Activated naive CD8-positive, alpha-beta T cell treated with anti-CD3 and anti-CD28 coated beads, Interleukin-2, amount 50 U/mL, for 16 hours (primary cell): Measurements from ENCODE around the gene TOM1L1.

ENCODE experiments used
- DNase-seq: peaks from one replicate; pipeline ENCODE4 v3.0.0-alpha.2; 2020; ENCODE audit warnings: low read depth, low spot score

The TOM1L1 gene

GRCh38 chr17:54947396-54947795 lies 46.7 kb downstream of the TOM1L1 start:
- no peak for DNase-seq

DNA sequence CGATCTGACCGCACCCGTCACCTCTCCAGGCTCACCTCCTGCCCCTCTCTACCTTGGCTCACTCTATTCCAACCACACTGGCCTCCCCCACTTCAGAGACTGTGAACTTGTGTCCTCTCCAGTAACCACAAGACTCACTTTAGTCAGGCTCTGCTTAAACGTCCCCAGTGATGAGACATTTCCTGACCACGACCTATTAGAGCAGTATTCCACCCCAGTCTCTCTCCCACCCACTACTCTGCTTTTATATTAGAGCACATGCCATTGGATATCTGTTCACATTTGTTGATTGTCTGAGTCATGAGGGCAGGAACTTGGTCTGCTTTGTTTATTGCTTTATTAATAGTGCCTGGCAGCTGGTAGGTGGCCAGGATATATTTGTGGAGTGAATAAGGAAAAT lies 47.7 kb downstream of the TOM1L1 start:
- DNase-seq: no peak

DNA sequence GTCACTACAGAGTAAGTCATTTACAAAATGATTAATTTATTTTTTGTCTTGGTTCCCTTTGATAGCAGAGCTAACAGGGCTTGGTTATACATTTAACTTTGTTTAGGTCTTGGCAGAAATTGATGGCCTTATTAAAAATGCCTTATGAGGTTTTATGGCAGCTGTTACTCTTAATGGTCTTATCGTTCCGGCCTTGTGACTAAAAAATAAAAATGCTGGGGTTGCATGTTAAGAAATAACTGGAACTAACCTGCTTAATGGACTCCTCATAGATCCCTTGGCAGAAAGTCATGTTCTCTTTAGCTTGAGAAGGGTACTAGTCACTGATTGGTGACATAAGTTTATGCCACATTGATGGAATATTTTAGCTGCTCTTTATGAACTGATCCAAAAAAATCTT lies 49.5 kb downstream of the TOM1L1 start:
- DNase-seq: no peak

GRCh38 chr17:54951286-54951685 lies 50.6 kb downstream of the TOM1L1 start:
- DNase-seq: no peak

GRCh38 chr17:54956791-54957190 lies 56.1 kb downstream of the TOM1L1 start:
- no peak for DNase-seq

- no peak for DNase-seq
Measured at GRCh38 chr17:54967621-54968261, 67.1 kb downstream of the TOM1L1 start.

- DNase-seq: peak; percentile 86
Measured at GRCh38 chr17:54968262-54968987, 67.8 kb downstream of the TOM1L1 start, which contains the start of the genes COX11 and STXBP4. Gene COX11 (minus strand): TSS chr17:54968654. CDS start chr17:54968646, 8 bp downstream. Gene STXBP4 (plus strand): TSS chr17:54968765. CDS start chr17:54986220, 17,455 bp downstream.

DNA sequence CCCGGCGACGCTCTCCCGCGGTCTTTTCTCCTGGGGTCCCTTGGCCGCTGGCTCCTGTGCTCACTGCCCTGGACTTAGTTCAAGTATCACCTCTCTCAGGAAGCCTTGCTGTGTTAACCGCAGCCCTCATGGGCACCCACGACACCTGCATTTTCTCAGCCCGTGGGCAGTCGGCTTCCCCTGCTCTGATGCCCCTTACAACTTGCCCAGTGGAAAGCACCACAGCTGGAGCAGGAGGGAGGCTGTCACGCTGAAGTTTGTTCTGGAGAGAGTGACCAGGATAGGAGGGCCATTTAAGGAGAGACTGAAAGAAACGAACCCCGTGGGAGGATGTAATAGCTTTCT lies 68.3 kb downstream of the TOM1L1 start:
- DNase-seq: no peak

DNA sequence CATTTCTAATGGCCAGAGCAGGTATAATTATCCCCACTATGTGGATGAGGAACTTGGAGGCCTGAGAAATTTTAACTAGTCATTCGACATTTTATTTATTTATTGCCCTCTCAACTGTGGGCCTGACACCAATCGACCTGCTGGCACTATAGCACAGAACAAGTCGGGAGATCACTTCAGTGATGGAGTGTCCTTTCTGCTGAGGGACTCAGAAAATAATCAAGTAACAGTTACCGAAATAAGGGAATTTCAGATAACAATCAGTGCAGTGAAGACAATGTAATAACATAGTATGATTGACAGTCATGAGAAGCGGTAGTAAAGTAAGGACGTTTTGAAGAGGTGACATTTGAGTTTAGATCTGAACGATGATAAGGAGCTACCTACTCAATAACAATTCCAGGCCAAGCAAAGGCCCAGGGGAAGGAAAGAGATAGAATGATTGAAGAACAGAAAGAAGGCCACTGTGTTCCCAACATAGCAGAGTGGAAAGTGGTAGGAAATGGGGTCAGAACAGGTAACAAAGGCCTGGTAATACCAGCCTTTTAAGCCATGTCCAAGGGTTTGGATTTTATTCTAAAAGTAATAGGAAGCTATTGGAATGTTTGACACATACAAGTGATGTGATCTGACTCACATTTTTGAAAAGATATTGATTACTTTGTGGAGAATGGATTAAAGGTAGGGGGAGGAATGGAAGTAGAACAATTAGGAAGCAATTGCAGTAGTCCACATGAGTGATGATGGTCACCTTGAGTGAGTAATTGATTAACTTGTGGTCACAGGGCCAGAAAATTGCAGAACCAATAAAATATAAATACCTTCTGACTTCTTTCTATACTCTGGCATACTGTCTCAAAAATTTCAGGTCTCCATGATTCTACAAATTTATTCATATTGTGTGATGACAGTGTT lies 69.3 kb downstream of the TOM1L1 start:
- DNase-seq: no peak

GRCh38 chr17:54971147-54971546 lies 70.5 kb downstream of the TOM1L1 start:
- no peak for DNase-seq

GRCh38 chr17:54971901-54972300 lies 71.2 kb downstream of the TOM1L1 start:
- no peak for DNase-seq

- DNase-seq: no peak
Measured at GRCh38 chr17:54972406-54973138, 71.9 kb downstream of the TOM1L1 start.

DNA sequence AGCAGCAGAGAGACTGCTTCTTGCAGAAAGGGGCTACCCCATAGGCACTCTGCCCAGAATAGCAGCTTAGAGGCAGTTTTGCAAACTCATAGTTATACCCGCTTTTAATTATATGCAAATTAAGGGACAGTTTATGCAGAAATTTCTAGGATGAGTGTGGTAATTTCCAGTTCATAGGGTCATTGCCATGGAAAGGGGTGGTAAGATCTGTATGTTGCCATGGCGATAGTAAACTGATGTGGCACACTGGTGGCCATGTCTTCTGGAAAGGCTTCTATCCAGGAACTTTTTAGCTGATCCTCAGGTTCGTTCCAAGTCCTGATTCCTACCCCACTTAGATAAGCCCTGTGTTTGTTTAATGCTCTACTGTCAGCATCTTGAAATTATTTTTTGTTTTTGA lies 74.1 kb downstream of the TOM1L1 start:
- DNase-seq: no peak

DNA sequence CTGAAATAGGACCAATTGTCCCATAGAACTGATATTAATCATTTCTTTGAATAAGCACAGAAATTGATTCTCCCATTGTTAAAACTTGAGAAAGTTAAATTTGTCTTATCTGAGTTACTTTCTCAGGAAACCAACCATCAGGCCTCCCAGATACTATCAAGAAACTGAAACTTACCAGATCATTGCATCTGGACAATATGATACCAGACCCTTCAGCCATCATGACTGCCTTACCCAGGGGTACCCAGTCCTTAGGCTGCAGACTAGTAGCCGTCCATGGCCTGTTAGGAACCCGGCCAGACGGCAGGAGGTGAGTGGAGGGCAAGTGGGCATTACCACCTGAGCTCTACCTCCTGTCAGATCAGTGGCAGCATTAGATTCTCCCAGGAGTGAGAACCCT lies 75.7 kb downstream of the TOM1L1 start:
- no peak for DNase-seq

- DNase-seq: no peak
Measured at GRCh38 chr17:54977744-54978143, 77.1 kb downstream of the TOM1L1 start.

DNA sequence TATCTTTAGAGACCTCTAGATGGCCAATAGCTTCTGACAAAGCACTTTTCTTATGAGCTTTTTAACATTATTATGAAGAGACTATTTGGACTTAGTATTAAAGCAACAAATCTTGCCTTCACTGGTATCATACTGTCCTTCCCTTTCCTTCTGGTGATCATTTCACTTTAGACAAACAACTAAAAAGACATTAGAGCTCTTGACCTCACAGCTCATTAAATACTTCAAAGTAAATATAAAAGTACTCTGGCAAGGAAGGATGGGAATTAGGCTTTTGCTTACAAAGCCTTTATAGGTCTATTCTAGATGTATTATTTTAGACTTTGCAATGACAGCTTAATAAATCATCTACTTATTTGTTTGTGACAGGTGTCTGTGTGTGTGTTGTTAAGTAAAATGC lies 79.0 kb downstream of the TOM1L1 start:
- DNase-seq: no peak

DNA sequence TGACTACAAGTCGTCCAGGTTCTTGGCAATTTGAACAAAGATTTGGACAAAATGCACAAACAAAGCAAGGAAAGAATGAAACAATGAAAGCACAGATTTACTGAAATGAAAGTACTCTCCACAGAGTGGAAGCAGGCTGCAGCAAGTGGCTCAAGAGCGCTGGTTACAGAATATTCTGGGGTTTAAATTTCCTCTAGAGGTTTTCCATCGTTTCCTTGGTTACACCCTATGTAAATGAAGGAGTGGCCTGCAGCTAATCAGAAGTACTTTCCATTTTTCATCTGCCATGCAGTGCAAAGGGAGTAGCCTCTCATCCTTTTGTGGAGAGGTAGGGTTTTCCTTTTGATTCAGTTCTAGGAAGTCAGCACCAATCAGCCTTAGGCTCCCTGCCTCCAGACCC lies 79.7 kb downstream of the TOM1L1 start:
- no peak for DNase-seq

DNA sequence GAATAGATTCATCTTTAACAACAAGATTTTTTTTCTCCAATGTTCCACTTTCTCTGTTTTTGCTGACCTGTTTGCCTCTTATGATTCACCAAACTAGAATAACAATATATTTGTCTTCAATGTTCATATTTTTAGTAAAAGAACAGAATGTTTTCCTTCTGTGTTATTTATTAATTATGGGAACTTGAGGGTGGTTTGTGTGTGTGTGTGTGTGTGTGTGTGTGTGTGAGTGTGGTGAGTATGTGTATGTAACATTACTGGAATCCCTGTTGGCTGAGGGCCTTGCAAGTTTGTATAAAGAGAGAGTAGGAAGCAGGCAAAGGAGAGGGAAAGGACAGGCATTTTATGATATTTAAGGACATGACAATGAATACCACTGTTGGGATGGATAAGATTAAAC lies 81.7 kb downstream of the TOM1L1 start:
- no peak for DNase-seq

GRCh38 chr17:54983260-54983659 lies 82.6 kb downstream of the TOM1L1 start:
- no peak for DNase-seq

DNA sequence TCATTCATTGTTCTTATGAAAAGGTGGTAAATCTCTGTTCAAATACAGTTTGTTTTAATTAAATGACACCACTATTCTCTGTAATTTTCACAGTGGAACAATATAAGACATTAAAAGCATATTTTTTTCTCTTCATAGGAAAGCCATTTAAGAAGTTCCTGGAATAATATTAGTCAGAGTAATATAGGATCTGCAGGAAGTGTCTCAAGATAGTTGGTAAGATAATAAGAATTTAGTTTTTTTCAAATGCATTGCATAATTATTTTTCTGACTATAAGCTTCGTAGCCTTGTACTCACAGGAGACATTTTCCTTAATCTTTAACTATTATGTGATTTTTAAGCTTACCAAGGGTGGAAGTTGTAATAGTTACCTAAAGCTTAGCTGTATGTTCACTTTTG lies 84.8 kb downstream of the TOM1L1 start:
- no peak for DNase-seq

DNA sequence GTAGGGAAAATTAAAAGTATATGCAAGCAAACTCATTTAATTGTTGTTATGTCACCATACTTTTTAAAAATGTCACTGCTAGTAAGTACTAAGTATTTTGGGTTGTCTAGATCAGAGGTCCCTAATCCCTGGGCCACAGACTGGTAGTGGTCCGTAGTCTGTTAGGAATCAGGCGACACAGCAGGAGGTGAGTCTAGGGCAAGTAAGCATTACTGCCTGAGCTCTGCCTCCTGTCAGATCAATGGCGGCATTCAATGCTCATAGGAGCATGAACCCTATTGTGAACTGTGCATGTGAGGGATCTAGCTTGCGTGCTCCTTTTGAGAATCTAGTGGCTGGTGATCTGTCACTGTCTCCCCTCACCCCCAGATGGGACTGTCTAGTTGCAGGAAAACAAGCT lies 89.5 kb downstream of the TOM1L1 start:
- no peak for DNase-seq

DNA sequence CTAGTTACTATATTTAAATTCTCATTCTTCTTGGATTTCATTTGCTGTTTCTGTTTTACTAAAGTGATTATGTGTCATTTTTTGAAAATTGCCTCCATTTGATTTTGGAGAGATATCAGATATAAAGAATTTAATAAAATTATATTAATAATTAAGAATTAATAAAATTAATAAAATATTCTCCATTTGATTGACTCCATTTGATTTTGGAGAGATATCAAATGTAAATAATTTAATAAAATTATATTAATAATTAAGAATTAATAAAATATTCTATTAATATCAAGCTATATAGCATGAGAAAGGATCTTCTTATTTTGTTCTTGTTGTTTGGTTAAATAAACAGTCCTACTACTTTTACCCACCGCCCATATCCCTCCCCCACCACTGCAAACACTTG lies 90.9 kb downstream of the TOM1L1 start:
- DNase-seq: no peak
